ENCODE measurements around the gene ZNF530. TPM values are rescaled to one million over a fixed set of nuclear protein-coding genes. Genes with fewer than 3 reads are reported as not detected.
A peak's percentile ranks its signal among the peaks of the same experiment; 100 is the strongest.

Gene ZNF530
- total RNA-seq, result 10 to 100 TPM in 1 of 5 experiments, 1 to 10 TPM in 4; 2.0 to 10.9 (median 6.2) TPM
- polyA plus RNA-seq, result 1 to 10 TPM; 7.1 to 9.3 TPM
- 8.3 reads per million, percentile 32 among the genes with 10 or more reads in this experiment for total RNA-seq

DNA sequence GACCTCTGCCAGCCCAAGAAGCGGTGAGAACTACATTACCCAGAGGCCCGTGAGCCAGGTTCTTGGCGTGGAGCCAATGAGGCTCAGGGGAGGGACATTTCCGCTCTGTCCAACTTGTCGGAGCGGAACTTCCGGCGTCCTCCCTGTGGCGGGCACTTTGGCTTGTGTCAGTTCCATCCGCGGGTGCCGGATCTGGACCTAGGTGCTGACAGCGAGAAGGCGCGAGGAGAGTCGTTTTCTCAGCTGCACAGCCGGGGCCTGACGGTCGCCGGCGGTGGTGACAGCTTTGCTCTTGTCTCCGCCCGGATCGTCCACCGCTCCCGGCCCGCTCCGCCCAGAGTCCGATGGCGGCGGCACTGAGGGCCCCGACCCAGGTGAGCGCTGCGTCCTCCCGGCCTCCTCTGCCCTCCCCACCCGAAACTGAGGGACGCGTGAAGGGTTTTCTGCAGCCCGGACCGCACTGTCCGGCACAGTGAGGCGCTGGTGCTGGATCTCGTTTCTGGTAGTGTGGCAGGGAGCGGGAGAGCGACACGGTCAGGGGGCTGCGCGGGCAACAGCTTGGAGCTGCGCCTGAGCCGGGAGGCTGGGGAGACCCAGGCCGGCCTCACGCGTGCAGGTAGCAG, at the start of gene ZNF530:
Gene ZNF530 (plus strand): TSS at position 125 of the 623 bp plus-strand sequence. CDS start 4,461 bp downstream, outside the sequence.
- intact Hi-C loops (cut with micrococcal nuclease), result loop anchor here (1.0 to 5.0 kb wide), 7 partner anchors 14 to 316 kb away; partner anchors contain the start of genes ZIK1 (in 2 of the 2), ZNF134 (in 2 of the 2), ZNF211 (in 2 of the 2) and ZNF416 (in 1 of the 2)
- H3K27me3 ChIP-seq (ENCODE audit: control insufficient read depth in 2 of 2, insufficient read depth in 2 of 2, low read length in 2 of 2), result no peaks in the 10 kb centered on the region
- POLR2A ChIA-PET, result interaction anchor here (1.2 to 1.9 kb wide), 2 partner anchors 14 to 21 kb away, joined by 3 to 11 read pairs; partner anchors contain the start of genes ZNF134 and ZNF416
- Mint-ChIP-seq H3K27ac (peak within 1 kb of the TSS in 8 of 9 donors; percentile 51 to 90 (median 81)), H3K4me1 (peaks cover 14 to 28% (median 22%) of the 10 kb centered on the region in 7 donors), H3K27me3 (no peaks in the 10 kb centered on the region), H3K36me3 (peaks cover 31 to 45% (median 43%) of the 10 kb centered on the region in 5 donors), H3K4me3 (peak within 1 kb of the TSS; percentile 71 to 92 (median 89)), H3K9me3 (peaks cover 26 to 68% (median 44%) of the 10 kb centered on the region in 11 donors)
- peaks cover 10% of the 10 kb centered on the region in 2 donors for H3K4me1 ChIP-seq (ENCODE audit: control insufficient read depth in 2 of 2, insufficient read depth in 2 of 2, low read length in 2 of 2)
- ATAC-seq, result peak; percentile 97
- peak within 1 kb of the TSS; percentile 69 for H3K27ac ChIP-seq (ENCODE audit: low read depth, low read length)
- H3K4me3 ChIP-seq (ENCODE audit: low read length), result peak within 1 kb of the TSS; percentile 87
- peaks cover 0 to 32% (median 0%) of the 10 kb centered on the region in 3 experiments for H3K9me3 ChIP-seq (ENCODE audit: control insufficient read depth in 2 of 3, low read length in 3 of 3)
- DNase-seq, result peak; percentile 61 to 81 (median 73)
- CTCF ChIA-PET, result no interaction called here
- peaks cover 0 to 32% (median 5%) of the 10 kb centered on the region in 3 experiments for H3K36me3 ChIP-seq (ENCODE audit: control insufficient read depth in 2 of 3, insufficient read depth in 3 of 3, low read length in 3 of 3)

GRCh38 chr19:57552432-57552831, 47.3 kb upstream of the ZNF530 start:
- Mint-ChIP-seq H3K27ac (no peak overlapping the region), H3K36me3 (peaks cover 71 to 100% (median 98%) of the 10 kb centered on the region in 5 donors), H3K9me3 (peaks cover 16 to 99% (median 68%) of the 10 kb centered on the region in 11 donors), H3K27me3 (no peaks in the 10 kb centered on the region), H3K4me1 (peaks cover 0 to 11% (median 3%) of the 10 kb centered on the region in 7 donors), H3K4me3 (peak overlapping the region in 1 of 10 donors; percentile 12)
- ATAC-seq (no peak), DNase-seq (no peak)
- no peak overlapping the region for H3K4me3 ChIP-seq (ENCODE audit: low read length)
- peaks cover 5 to 82% (median 38%) of the 10 kb centered on the region in 3 experiments for H3K9me3 ChIP-seq (ENCODE audit: control insufficient read depth in 2 of 3, low read length in 3 of 3)
- POLR2A ChIA-PET, result no interaction called here
- intact Hi-C loops (cut with micrococcal nuclease), result no loop called here
- H3K27me3 ChIP-seq (ENCODE audit: control insufficient read depth in 2 of 2, insufficient read depth in 2 of 2, low read length in 2 of 2), result no peaks in the 10 kb centered on the region
- CTCF ChIA-PET, result no interaction called here
- H3K27ac ChIP-seq (ENCODE audit: low read depth, low read length), result no peak overlapping the region
- H3K4me1 ChIP-seq (ENCODE audit: control insufficient read depth in 2 of 2, insufficient read depth in 2 of 2, low read length in 2 of 2), result no peaks in the 10 kb centered on the region
- H3K36me3 ChIP-seq (ENCODE audit: control insufficient read depth in 2 of 3, insufficient read depth in 3 of 3, low read length in 3 of 3), result peaks cover 20 to 91% (median 64%) of the 10 kb centered on the region in 3 experiments

DNA sequence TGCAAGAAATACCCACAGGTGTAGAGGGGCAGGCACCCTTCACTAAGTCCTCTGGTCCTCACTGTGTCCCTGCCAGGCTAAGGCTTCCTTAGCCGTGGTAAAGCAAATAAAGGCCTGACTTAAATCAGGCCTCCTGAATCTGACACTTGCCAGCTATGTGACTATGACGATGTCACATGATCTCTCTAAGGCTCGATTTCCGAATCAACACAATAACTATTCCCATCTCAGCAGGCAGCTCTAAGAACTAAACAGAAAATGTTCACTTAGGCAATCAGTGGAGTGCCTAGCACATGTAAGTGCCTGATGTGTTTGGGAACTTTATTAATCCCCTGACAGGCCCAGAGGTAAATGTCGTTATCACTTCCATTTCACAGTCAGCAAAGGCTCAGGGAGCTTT, 42.0 kb upstream of the ZNF530 start:
- ATAC-seq (no peak), DNase-seq (no peak)
- Mint-ChIP-seq H3K4me3 (peak overlapping the region in 9 of 10 donors; percentile 26 to 99 (median 97)), H3K9me3 (peaks cover 3 to 85% (median 46%) of the 10 kb centered on the region in 11 donors), H3K27me3 (peaks cover 0 to 16% (median 4%) of the 10 kb centered on the region in 5 donors), H3K27ac (peak overlapping the region in 4 of 9 donors; percentile 30 to 93 (median 88)), H3K36me3 (peaks cover 31 to 70% (median 60%) of the 10 kb centered on the region in 5 donors), H3K4me1 (peaks cover 21 to 45% (median 33%) of the 10 kb centered on the region in 7 donors)
- POLR2A ChIA-PET, result no interaction called here
- Histone ChIP-seq H3K4me3 (ENCODE audit: low read length) (peak overlapping the region; percentile 89), H3K27ac (ENCODE audit: low read depth, low read length) (no peak overlapping the region), H3K4me1 (ENCODE audit: control insufficient read depth in 2 of 2, insufficient read depth in 2 of 2, low read length in 2 of 2) (peaks cover 16 to 19% of the 10 kb centered on the region in 2 donors), H3K9me3 (ENCODE audit: control insufficient read depth in 2 of 3, low read length in 3 of 3) (peaks cover 0 to 33% (median 18%) of the 10 kb centered on the region in 3 experiments), H3K36me3 (ENCODE audit: control insufficient read depth in 2 of 3, insufficient read depth in 3 of 3, low read length in 3 of 3) (peaks cover 0 to 45% (median 36%) of the 10 kb centered on the region in 3 experiments), H3K27me3 (ENCODE audit: control insufficient read depth in 2 of 2, insufficient read depth in 2 of 2, low read length in 2 of 2) (no peaks in the 10 kb centered on the region)
- intact Hi-C loops (cut with micrococcal nuclease), result loop anchor here in 1 of 2 donors (2.0 kb wide), 2 partner anchors 57 to 81 kb away; partner anchors contain the start of genes ZNF134 and ZNF772
- CTCF ChIA-PET, result no interaction called here

DNA sequence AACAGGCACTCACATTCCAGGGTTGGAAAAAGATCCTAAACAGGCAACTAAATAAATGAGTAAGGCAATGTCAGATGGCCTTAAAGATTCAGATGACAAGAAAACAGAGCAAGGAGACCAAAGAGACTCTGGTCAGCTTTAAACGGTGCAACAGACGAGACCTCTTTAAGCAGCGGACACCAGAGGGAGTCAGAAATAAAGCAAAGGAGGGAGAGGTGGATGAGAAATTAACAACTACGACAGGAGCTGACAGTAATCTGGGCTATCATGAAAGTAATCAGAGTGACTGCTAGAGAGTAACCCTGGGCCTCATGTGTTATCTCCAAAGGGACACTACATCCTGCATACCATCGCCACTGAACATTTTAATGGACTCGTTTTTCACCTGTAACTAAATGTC, 41.2 kb upstream of the ZNF530 start:
- ATAC-seq, result no peak
- intact Hi-C loops (cut with micrococcal nuclease), result loop anchor here in 1 of 2 donors (2.0 kb wide), 2 partner anchors 56 to 82 kb away; partner anchors contain the start of genes ZNF134 and ZNF772
- peaks cover 0 to 27% (median 14%) of the 10 kb centered on the region in 3 experiments for H3K9me3 ChIP-seq (ENCODE audit: control insufficient read depth in 2 of 3, low read length in 3 of 3)
- peaks cover 0 to 37% (median 28%) of the 10 kb centered on the region in 3 experiments for H3K36me3 ChIP-seq (ENCODE audit: control insufficient read depth in 2 of 3, insufficient read depth in 3 of 3, low read length in 3 of 3)
- DNase-seq, result no peak
- H3K4me1 Mint-ChIP-seq, result peaks cover 21 to 45% (median 33%) of the 10 kb centered on the region in 7 donors
- peaks cover 0 to 16% (median 4%) of the 10 kb centered on the region in 5 donors for H3K27me3 Mint-ChIP-seq
- H3K4me1 ChIP-seq (ENCODE audit: control insufficient read depth in 2 of 2, insufficient read depth in 2 of 2, low read length in 2 of 2), result peaks cover 16 to 19% of the 10 kb centered on the region in 2 donors
- ChIA-PET CTCF (no interaction called here), POLR2A (interaction anchor here (0.8 to 1.5 kb wide), 5 partner anchors 13 to 174 kb away, joined by 3 to 4 read pairs (median 3); partner anchors contain the start of gene ZNF549)
- H3K36me3 Mint-ChIP-seq, result peaks cover 30 to 63% (median 52%) of the 10 kb centered on the region in 5 donors
- peak overlapping the region; percentile 87 to 99 (median 98) for H3K4me3 Mint-ChIP-seq
- H3K9me3 Mint-ChIP-seq, result peaks cover 6 to 85% (median 41%) of the 10 kb centered on the region in 11 donors
- H3K27ac ChIP-seq (ENCODE audit: low read depth, low read length), result peak overlapping the region; percentile 82
- H3K27me3 ChIP-seq (ENCODE audit: control insufficient read depth in 2 of 2, insufficient read depth in 2 of 2, low read length in 2 of 2), result no peaks in the 10 kb centered on the region
- peak overlapping the region in 8 of 9 donors; percentile 30 to 93 (median 90) for H3K27ac Mint-ChIP-seq
- H3K4me3 ChIP-seq (ENCODE audit: low read length), result peak overlapping the region; percentile 89

GRCh38 chr19:57559008-57559403, 40.7 kb upstream of the ZNF530 start:
- POLR2A ChIA-PET, result interaction anchor here (0.8 to 1.5 kb wide), 5 partner anchors 13 to 175 kb away, joined by 3 to 4 read pairs (median 3); partner anchors contain the start of gene ZNF549
- Mint-ChIP-seq H3K27me3 (peaks cover 0 to 16% (median 4%) of the 10 kb centered on the region in 5 donors), H3K4me3 (peak overlapping the region; percentile 87 to 99 (median 98)), H3K27ac (peak overlapping the region; percentile 76 to 93 (median 91)), H3K4me1 (peaks cover 21 to 45% (median 33%) of the 10 kb centered on the region in 7 donors), H3K9me3 (peaks cover 9 to 85% (median 39%) of the 10 kb centered on the region in 11 donors), H3K36me3 (peaks cover 30 to 61% (median 48%) of the 10 kb centered on the region in 5 donors)
- H3K36me3 ChIP-seq (ENCODE audit: control insufficient read depth in 2 of 3, insufficient read depth in 3 of 3, low read length in 3 of 3), result peaks cover 0 to 32% (median 23%) of the 10 kb centered on the region in 3 experiments
- peak overlapping the region; percentile 89 for H3K4me3 ChIP-seq (ENCODE audit: low read length)
- H3K9me3 ChIP-seq (ENCODE audit: control insufficient read depth in 2 of 3, low read length in 3 of 3), result peaks cover 0 to 26% (median 11%) of the 10 kb centered on the region in 3 experiments
- no peaks in the 10 kb centered on the region for H3K27me3 ChIP-seq (ENCODE audit: control insufficient read depth in 2 of 2, insufficient read depth in 2 of 2, low read length in 2 of 2)
- ATAC-seq (peak; percentile 14), DNase-seq (peak in 3 of 9 donors; percentile 5 to 19 (median 14))
- CTCF ChIA-PET, result no interaction called here
- H3K4me1 ChIP-seq (ENCODE audit: control insufficient read depth in 2 of 2, insufficient read depth in 2 of 2, low read length in 2 of 2), result peaks cover 16 to 19% of the 10 kb centered on the region in 2 donors
- intact Hi-C loops (cut with micrococcal nuclease), result loop anchor here (1.0 to 2.0 kb wide), 14 partner anchors 19 to 443 kb away; partner anchors contain the start of genes ZNF134 (in 2 of the 2), ZNF416 (in 2 of the 2), ZNF419 (in 2 of the 2) and ZNF549 (in 2 of the 2)
- peak overlapping the region; percentile 82 for H3K27ac ChIP-seq (ENCODE audit: low read depth, low read length)
